SW480 (cell line): ENCODE results near the gene DNAJC11.
"Not testable (repeated sequence)": the region's sequence is repeated elsewhere in the genome, so short reads cannot be mapped to it uniquely, and the experiment has no call there.

Experiments
- DNase-seq: peaks from one replicate; pipeline ENCODE4 v3.0.0-alpha.2; 2016; ENCODE audit warnings: low spot score

DNAJC11 gene

DNA sequence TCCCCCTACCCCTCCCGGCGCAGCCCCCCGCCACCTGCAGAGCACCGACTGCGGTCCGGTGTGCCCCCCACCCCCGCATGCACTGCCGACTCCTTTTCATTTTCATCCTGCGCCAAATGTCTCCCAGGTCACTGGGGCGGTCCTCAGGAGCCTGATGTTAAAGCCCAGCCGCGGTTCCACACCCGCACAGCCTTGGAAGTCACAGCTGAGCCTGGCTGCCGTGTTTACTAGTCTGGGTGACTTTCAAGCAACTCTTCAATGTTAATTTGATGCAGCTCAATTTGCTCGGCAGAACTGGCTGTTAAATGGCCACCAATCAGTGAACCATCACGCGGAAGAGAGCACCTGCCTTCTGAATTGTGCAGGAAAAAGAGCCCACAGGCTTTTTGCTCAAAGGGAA is 49.7 kb downstream of the DNAJC11 start:
- no peak for DNase-seq

DNA sequence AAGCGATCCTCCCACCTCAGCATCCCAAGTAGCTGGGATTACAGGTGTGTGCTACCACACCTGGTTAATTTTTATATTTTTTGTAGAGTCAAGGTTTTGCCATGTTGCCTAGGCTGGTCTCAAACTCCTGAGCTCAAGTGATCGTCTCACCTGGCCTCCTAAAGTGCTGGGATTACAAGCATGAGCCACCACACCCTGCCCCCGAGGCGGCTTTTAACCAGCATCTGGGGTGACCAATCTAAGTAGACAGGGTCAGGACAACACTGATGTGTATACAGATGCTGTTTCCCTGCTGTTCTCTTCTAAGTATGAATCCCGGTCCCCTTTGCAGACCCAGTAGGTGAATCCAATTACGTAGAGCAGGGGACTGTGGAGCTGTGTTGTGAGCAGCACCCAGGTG is 53.1 kb downstream of the DNAJC11 start:
- no peak for DNase-seq

DNA sequence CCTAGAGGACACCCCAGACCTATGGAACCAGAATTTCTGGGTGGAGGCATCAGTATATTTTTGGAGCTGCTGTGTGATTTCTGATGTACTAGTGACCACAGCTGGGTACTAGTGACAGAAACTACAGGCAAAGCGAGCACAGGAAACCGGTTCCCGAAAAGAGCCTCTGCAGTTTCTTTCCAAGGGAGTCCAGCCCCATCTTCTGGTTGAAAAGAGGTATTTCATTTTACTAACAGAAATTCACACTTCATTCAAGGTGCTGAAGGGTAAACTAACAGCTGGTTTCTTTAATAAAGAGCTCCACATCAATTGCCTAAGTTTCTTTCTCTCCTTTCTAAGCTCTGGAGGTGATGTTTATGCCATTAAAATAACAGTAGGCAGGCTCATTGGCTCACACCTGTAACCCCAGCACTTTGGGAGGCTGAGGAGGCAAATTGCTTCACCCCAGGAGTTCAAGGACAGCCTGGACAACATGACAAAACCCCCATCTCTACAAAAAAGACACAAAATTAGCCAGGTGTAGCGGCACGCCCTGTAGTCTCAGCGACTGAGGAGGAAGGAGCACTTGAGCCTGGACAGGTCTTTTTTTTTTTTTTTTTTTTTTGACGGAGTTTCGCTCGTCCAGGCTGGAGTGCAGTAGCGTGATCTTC is 55.0 kb downstream of the DNAJC11 start:
- DNase-seq, result peak; percentile 58

DNA sequence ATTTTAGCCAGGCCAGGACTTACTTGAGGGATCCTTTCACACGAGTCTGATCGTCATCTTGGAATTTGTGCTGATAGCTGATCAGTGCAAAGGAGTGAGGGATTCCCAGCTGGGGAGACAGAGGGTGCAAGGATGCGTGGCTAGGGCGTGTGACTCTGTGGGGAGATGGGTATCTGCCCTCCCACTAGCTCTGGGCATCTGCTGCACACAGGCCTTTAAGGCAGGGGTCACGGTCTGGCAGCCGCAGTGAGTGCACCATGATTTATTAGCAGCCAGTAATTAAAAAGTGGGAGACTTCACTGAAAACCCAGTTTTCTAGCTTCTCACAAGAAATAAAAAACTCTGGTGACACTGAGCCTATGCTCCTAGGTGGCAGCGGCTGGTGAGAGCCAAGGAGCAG is 56.6 kb downstream of the DNAJC11 start:
- no peak for DNase-seq

DNA sequence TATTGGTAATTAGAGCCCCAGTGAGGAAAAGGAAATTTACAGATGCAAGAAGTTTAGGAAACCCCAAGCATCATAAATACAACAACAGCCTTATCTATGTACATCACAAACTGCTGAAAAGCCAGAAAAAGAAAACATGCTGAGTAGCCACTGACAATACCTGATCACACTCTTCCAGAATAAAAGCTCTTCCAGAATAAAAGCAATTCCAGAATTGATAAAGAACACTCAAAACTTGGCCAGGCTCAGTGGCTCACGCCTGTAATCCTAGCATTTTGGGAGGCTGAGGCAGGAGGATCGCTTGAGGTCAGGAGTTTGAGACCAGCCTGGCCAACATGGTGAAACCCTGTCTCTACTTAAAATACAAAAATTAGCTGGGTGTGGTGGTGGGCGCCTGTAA is 60.7 kb downstream of the DNAJC11 start:
- not testable (repeated sequence) for DNase-seq

DNA sequence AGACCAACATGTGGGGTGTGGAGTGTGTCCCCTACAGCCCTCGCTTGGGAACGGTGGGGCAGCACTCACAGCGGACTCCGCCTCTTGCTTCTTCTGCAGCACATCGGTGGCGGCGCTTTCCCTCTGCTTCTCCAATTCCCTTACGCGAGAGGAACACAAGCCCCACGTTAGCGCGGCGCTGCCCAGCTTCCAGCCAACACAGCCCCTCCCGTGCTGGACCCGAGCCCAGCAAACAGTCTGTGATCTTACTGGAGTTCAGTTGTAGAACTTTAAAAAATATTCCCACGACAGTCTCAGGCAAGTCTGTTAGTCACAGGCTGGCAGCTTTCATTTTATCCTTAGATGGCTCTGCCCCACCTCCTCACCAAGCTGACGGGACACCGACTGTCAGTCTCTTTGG is 63.4 kb downstream of the DNAJC11 start:
- DNase-seq, result no peak

DNA sequence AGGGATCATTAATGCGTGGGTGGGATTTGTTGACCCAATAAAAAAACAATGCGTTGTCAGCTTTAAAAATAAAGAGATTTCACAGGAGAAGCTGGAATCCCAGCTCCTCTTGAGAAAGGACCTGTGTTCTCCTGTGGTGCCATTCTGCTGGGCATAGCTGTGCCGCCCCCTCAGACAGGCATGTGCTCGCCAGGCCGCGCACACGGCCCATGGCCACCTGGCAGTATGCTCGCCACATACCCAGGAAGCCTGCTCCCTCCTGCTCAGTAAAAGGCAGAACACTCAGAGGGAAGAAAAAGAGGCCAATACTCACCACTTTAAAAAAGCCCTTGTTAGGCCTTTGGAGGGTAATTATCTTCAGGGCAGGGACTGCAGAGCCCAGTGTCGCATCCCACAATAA is 63.8 kb downstream of the DNAJC11 start:
- no peak for DNase-seq

DNA sequence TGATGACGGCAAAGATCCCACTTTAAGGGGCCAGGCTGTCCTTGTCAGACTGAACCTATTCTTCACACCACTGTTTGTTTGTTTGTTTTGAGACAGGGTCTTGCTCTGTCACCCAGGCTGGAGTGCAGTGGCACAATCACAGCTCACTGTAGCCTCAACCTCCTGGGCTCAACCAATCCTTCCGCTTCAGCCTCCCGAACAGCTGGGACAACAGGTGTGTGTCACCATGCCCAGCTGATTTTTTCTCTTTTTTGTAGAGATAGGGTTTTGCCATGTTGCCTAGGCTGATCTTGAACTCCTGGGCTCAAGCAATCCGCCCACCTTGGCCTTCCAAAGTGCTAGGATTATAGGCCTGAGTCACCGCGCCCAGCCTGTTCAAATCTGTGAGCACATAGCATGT is 64.8 kb downstream of the DNAJC11 start:
- not testable (repeated sequence) for DNase-seq

DNA sequence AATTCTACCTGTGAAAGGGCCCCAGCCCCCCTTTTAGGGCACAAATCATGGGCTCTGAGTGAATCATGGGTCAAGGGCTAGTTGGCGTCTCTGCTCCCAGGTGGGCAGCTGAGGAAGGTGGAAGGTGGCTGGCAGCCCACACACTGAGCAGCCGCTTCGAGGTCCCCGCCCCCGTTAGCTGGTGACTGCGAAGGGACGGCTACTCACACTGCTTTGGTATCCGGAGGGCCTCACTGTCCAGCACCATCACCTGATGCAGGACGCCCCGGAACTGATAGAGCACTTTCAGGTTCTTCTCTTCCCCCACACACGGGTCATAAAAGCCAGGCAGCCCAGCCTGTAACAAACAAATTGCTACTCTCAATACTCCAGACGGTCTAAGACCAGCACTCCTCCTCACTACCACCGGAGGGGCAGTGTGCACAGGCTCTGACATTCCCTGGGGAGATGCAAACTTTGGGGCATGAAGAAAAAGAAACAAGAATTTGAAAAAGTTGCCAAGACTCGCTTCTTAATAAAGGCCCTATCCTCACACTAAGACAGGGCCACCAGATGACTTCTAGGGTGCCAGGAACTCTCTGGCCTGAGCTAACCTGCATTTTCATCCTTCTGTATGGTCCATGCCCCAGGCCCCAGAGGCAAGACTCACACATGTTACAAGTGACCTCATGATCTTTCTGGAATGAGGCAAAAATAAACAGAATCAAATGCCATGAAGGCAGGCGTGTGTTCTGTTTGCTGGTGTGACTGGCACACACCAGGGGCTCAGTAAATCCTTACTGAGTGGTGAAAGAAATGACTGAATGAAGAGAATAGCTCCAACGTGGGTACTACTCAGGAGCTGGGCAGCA is 65.5 kb downstream of the DNAJC11 start:
- no peak for DNase-seq

DNA sequence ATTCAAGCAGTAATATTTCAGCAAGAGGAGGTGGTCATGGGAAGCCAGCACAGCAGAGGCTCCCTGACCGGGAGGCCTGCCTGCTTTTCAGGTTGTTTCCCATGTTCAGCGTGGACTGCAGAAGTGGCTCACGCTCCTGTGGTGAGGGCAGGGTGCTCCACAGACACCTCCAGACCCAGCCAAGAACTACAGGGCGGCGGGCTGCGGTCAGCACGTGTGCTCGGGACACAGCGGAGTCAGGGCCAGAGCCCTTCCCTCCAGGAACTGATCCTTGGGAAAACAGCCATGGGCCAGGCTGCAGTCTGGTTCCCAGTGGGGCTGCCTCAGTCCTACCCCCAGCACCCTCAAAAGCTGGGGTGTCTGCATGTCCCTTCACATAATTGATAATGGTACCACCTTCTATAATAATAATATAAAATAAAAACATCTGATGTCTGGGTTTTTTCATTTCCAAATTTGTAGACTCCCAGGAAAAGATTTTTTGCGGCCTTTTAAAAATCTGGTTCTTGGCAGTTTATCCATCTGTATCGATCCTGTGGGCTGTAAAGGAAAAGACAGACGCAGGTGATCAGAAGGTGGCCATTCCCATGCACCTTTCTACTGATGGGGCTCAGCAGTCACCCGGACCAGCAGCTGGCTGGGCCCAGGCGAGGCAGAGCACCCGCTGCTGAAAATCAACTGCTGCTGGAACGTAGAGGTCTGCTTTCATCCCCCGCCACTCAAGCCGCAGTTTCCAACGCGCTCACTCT is 66.3 kb downstream of the DNAJC11 start:
- DNase-seq, result no peak

DNA sequence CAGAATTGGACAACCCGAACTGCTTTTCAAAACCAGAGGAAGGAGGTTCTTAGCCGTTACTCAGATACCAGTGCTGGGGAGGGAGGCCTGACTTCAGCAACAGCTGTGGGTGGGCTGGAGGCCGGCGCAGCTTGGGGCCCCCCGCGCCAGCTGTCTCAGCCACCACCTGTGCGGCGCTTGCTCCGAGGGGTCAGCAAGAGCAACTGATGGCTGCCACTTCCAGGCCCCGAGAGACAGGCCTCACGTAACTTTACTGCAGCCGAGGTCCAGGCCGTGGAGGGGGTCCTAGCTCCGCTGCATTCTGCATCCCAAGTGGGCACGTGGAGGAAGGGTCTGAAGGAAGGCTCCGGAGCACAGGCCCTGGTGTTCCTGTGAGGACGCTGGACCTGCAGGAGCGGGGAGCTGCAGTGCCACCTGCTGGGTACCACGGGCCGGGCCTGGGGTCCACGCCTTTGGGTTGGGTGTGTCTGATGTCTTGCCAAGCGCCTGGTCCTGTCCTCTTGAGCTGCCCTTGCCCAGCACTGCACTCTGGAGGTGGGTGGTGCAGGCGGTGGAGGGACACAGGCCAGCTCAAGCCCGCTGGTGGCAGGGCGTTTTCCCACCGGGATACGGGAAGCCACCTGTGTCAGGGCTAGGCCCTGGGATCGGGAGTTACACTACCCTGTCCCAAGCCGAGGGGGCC is 67.1 kb downstream of the DNAJC11 start:
- DNase-seq, result peak; percentile 55

DNA sequence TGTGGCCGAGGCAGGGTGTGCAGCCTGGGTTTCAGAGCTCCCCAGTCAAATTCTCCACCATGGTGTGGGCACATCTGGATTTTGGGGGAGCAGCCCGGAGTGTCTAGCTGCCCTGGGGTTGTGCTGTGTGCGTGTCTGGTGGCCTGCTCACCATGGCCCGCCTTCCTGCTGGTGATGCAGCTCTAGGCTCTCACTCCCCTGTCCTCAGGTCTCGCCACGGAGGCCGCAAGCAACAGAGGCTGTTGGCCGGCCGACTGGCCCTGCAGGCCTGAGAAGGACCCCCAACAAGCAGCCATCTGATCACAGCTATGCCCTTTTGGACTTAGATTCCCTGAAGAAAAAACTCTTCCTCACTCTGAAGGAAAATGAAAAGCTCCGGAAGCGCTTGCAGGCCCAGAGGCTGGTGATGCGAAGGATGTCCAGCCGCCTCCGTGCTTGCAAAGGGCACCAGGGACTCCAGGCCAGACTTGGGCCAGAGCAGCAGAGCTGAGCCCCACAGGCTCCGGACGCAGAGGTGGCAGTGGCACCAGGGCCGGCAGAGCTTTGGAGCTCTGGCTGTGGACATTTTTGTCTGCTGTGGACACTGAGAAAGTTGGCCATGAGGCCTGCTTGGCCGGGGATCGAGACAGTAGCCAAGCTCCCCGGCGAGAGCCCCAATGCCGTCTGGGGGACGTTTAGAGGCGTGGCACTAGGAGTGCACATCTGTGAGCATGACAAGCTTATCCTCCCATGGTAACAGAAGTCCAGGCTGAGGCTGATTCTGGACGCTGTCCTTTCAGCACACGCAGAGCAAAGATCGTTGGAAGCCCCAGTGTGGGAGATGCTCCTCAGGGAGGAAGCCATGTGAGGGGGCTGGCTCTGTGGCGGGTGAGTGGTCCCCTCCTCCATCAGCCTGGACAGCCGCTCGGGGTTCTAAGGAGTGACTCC is 68.8 kb downstream of the DNAJC11 start:
- DNase-seq, result no peak

DNA sequence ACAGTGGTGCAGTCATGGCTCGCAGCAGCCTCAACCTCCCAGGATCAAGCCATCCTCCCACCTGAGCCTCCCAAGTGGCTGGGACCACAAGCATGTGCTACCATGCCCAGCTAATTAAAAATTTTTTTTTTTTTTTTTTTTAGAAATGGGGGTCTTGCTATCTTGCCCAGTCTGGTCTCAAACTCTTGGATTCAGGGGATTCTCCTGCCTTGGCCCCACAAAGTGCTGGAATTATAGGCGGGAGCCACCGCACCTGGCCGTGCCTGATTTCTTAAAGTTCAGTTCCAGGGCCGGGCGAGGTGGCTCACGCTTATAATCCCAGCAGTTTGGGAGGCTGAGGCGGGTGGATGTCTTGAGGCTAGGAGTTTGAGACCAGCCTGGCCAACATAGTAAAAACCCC is 70.6 kb downstream of the DNAJC11 start:
- DNase-seq, result no peak

DNA sequence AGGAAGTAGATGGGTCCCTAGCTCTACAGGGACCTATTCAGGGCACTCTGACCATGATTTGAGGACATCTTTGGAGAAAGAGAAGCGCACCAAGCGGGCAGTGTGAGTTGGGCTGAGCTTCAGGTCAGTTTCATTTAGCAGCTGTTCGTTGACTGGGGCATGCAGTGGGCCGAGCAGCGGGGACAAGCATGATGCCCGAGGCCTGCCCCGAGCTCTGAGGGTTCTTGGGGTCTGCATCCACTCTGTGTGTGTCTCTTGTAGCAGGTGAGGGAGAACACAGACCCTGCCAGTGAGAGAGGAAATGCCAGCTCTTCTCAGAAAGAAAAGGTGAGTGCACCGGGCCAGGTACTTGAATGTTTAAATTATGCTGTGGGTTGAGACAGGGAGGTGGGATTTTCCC is 71.6 kb downstream of the DNAJC11 start:
- DNase-seq, result no peak

DNA sequence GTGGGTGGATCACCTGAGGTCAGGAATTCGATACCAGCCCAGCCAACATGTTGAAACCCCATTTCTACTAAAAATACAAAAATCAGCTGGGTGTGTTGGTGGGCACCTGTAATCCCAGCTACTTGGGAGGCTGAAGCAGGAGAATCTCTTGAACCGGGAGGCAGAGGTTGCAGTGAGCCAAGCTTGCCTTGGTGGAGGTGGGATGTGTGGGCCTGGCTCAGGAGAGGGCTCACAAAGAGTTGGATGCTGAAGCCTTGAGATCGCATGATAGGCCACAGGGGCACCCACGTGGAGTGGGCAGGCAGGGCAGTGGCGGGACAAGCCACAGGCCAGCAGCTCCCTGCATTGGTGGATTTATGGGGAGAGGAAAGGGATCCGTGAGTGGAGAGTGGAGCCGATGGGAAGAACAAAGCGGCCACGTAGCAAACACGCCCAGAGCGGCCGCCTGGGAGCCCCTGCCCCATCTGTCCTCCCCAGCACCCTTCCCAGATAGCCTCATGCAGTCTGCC is 72.6 kb downstream of the DNAJC11 start:
- DNase-seq, result no peak

DNA sequence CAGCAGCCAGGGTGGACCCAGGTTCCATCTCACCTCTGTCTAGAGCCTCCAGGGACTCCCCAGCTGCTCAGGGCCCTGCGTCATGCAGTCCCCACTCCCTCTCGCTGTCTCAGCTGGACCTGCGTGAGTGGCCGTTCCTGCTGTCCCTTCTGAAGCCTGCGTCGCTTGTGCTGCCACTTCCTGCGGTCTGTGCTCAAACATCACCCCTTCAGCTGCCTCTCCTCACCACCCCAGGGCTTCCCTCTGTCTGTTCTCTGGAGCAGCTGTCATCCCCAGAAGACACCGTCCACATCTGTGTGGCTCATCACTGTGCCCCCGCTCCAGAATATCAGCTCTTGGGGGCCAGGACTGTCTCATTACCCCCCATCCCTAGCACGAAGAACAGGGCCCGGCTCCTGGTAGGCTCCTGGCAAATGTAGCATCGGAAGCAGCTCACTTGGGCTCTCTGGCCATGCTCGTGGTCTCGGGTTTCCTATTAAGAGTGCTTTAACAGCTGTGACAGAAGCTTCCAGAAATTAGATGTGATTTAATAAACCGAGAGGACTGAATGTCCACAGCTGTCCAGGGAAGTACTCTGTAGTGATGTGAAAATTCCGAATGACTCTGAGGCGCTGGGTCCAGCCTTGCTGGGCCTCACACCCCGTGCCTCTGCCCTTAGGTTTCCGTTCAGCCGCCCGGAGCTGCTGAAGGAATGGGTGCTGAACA is 73.6 kb downstream of the DNAJC11 start:
- no peak for DNase-seq

DNA sequence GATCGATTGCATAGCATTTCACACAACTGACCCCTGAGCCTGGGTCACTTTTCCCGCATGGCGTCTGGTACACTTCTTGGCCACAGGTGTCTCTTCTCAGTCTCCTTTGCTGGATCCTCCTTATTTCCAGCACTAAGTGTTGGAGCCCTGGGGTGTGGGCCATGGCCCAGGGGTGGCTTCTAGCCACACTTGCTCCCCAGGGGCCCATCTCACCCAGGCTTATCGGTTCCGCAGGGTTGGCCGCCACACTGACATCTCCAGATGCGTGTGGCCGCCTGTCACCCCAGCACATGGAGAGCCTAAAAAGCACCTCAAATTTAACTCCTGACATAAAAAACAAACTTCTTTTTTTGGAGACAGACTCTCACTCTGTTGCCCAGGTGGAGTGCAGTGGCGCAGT is 74.6 kb downstream of the DNAJC11 start:
- DNase-seq, result no peak

DNA sequence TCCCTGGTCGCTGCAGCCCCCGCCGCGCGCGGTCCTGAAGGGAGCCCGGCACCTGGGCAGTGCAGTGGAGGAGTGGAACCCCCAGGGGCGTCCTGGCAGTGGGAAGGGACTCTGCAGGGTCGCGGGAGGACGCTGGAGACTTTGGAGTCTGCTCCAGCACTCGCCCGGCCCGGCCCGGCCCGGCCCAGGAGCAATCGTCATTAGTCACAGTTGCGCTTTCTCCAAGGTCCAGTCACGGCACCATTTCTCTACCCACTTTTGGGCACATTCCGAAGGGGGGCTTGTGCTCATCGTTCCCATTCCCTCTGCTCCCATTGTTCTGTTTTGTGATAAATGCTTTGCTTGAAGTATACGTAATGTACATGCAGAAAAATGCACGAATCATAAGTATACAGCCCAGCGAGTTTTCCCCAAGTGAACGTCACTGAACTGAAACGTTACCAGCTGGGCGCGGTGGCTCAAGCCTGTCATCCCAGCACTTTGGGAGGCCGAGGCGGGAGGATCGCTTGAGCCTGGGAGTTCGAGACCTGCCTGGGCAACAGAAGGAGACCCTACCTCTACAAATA is 75.9 kb downstream of the DNAJC11 start:
- no peak for DNase-seq

DNA sequence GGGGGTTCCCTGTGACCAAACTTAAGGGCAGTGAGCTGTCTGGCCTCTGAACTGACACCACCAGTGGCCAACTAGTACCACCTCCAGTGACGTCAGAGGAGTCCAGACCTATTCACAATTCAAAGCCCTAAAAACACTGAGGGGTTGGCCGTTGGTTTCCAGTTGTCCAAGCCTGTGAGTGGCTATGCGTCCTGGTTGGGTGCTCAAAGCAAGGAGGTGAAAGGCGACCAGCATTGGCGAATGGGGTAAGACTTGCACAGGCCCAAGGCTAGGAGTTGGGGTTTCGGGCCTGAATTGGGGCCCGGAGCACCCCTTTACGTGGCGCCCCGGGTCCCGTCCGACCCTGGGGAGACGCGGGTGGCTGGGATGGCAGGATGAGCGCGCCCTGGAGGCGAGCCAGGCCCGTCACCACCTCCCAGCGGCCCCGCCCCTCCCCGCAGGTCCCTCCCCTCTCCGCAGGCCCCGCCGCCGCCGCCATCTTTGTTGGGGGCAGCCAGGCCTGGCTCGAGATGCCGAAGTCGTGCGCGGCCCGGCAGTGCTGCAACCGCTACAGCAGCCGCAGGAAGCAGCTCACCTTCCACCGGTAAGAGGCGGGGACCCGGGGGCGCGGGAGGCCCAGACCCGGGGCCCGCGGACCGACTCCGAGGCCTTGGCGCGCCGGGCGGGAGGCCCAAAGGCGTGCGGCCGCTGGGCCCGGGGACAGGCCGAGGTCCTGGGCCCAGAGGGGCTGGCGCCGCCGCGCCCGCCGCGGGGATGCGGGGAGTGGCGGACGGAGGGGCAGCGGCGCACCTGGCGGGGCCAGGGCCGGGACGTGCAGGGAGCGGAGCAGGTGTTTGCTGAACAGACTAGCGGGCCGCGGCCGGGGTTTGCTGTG is 76.7 kb downstream of the DNAJC11 start, which contains the start of gene THAP3:
Gene THAP3, plus strand, starts transcription at position 159 of the 874 bp plus-strand sequence. Its CDS starts 351 bp downstream, at position 510.
- peak; percentile 82 for DNase-seq
